NCI-H748 (cell line): ENCODE measurements around the gene IFNAR1.
"Not testable (repeated sequence)": the region's sequence is repeated elsewhere in the genome, so short reads cannot be mapped to it uniquely, and the experiment has no call there.

Source experiments
- DNase-seq: peaks from one replicate; lab custom pipeline; 2025; ENCODE audit not compliant: unreplicated experiment; lab: John Stamatoyannopoulos, UW

The IFNAR1 gene

DNA sequence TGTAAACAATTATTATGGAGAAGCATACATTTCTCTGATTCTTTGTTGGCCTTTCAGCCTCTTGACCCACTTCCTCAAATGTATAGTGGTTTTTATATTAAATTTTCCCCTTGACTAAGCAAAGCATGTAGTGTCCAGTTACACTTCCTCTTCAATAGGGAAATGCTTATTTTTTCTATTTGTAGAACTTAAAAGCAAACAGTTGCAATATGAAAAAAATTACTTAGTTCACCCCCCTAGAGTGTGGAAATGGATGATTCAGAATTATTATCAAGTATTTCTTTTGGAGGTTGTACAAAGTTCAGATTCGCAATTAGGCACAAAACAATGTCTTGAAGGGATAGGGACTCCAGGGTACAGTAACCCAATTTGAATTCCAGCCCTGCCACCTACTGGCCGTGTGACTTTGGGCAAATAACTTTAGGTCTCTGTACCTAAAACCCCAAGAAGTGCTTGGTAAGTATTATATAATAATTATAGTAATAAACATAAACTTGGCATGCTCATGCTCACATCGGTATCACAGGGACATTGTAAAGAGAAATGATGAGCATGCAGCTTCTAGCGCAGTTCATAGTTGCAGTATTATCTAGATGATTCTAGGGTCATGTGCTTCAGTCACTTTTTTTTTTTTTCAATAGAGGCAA is 49.8 kb downstream of the IFNAR1 start:
- peak; percentile 40 for DNase-seq

DNA sequence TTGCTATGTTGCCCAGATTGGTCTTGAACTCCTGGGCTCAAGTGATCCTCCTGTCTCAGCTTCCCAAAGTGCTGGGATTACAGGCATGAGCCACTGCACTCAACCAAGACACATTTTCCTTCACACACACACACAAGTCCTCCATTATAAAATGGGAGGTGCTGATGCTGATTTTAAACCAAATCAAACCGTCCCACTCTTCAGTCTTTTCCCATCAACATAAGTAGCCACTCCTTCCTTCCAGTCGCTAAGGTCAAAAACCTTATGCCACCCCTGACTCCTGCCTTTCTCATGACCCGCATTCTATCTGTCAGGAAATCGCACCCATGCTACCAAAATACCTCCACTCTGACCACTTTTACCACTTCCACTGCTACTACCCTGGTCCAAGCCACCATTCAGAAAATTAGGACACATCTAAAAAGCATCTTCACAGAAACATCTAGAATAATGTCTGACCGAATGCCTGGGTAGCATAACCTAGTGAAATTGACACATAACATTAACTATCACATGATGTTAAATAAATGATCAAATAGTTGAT is 50.4 kb downstream of the IFNAR1 start:
- DNase-seq: no peak

DNA sequence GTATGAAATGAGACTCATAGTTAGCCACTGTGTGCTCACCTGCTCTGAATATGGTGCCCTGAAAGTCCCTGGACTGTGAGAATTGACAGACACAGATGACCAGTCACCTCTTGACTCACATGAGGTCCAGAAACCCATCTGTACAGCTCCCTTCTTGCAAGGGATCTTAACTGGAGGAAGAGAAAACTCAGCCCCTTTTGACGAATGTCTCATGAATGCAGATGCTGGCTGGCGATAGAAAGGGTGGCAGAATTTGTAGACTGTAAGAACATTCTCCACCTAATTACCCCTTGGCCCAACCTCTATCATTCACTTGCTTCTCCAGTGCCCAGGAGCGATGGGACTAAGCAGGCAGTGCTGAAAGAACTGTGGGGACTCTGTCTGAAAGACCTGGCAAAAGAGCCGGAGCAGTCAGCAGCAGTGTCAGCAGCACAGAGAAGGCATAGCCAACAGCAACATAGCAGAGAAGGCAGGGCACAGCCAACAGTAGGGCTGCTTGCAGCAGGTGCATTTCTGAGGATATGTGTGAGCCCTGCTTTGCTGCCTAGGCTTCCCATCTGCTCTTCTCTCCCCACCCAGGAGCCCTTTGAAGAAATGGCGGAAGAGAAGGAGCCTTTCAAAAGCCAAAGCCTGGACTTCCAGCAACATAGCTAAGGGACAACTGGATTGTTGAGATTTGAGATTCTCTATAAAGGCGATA is 52.6 kb downstream of the IFNAR1 start:
- DNase-seq: no peak

DNA sequence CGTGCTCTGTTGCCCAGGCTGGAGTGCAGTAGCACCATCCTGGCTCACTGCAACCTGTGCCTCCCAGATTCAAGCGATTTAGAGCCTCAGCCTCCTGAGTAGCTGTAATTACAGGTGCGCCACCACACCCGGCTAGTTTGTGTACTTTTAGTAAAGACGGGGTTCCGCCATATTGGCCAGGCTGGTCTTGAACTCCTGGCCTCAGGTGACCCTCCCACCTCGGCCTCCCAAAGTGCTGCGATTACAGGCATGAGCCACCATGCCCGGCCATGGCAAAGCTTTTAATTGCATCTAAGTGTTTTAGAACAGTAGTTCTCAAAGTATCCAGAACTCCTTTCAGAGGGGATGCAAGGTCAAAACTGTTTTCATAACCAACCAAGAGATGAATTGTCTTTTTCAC is 53.3 kb downstream of the IFNAR1 start:
- no peak for DNase-seq

DNA sequence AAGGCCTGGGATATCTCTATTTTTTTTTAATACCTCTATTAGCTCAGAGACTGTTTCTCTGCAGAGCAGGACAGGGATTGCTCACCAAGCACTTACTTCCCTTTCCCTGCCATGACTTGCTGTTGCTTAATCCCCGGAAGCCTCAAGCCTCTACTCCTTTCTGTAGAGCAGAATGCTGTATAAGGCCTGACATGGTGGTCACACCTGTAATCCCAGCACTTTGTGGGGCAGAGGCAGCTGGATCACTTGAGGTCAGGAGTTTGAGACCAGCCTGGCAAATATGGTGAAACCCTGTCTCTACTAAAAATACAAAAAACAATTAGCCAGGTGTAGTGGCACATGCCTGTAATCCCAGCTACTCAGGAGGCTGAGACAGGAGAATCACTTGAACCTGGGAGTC is 55.2 kb downstream of the IFNAR1 start:
- DNase-seq: not testable (repeated sequence)

DNA sequence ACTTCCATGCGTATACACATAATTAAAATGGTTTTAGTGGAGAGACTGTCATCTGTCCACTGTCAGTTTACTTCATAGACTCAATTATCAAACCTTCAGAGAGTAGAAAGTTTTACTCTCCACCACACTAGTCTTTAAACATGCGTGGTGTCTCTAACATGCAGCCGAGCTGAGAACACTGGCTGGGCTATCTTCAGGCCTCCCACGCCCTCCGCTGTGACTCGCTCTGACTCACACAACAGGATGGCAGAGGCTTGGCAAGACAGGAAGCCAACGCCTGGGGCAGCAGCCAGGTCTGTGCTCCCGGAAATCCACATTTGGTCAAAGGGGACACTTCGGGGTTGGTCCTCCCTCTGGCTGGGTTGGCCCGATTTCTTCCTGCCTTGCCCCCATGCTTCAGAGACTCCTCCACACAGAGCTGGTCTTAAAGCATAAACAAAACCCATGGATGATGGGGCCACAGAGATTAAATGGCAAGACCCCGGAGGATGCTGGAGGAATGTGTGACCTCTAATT is 55.8 kb downstream of the IFNAR1 start:
- no peak for DNase-seq

DNA sequence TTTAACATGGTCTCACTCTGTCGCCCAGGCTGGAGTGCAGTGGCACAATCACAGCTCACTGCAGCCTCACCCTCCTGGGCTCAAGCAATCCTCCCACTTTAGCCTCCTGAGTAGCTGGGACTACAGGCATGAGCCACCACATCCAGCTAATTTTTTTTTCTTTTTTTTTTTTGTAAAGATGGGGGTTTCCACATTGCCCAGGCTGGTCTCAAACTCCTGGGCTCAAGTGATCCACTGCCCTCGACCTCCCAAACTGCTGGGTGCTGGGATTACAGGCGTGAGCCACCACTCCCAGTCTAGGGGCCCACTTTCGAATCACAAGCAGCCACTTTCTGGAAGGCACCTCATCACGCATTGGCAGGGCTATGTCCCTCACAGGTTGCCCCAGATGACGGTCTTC is 56.6 kb downstream of the IFNAR1 start:
- not testable (repeated sequence) for DNase-seq

DNA sequence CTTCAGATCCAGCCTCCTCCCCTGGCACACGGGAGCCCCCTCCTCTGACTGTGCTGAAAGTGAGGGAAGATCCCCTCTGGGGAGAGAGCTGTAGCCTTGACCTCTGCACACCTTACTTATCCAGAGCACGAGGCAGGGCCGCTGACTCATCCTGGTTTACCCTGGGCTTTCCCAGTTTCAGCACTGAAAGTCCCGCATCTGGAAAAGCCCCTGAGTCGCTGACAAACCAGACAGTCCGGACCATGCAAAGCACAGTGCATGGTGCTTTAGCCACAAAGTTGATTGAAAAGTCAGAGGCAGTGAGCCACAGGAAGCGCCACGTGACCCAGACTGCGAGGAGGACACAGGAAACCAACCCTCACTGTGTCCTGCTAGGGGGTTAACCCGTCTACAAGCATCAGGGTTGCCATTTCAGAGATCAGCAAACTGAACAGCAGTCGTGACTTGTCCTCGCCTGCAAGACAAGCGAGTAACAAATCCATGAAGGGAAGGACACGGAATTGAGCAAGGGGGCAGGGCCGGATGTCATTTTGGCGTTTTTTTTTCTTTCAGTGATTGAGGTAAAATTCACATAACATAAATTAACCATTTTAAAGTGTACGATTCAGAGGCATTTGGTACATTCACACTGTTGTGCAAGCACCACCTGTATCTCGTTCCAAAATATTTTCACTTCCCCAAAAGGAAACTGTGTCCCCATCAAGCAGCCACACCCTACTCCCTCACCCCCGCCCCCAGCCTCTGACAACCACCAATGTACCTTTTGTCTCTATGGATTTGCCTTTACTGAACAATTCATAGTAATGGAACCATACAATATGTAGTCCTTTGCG is 58.5 kb downstream of the IFNAR1 start:
- DNase-seq: no peak

DNA sequence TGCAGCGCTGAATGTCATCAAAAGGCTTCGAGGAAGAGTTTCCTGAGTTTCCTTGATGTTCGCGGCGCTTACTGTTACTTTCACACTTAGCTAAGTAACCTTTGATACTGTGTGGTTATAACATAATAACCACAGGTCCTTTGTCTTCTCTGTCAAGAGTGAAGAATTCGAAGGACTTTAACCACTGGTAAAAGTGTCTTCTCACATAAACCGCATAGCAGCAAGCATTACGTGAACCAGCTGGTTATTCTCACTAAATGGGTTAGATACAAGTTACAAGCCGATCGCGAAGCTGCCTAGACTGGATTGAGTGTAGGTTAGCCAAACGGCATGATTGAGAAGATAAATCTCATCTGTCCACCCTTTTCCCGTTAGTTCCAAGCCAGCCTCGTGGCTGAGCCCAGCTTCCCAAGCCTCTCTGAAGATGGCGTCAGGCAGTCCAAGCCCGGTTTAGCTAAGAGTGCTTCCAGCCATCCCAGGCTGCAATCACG is 60.1 kb downstream of the IFNAR1 start:
- DNase-seq: no peak

DNA sequence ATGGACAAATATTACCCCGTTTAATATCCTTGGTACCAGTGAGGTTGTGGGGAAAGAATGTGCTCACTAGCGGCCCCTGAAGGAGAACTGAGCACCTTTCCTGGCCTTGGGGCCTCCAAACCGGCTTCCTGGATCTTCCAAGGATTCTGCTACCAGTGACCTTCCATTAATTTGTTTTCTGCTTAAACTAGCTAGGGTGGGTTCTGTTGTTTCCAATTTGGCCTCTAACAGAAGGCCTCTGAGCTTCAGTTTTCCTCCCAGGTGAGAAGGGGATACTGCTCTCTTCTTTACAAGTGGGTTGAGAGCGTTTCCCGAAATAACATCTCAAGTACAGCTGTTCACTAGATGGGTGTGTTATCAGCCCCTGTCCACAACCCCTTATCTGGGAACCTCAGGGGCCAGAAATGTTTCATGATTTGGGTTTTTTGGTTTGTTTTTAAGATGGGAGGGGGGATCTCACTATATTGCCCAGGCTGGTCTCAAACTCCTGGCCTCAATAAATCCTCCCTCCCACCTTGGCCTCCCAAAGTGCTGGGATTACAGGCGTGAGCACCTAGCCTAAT is 61.5 kb downstream of the IFNAR1 start:
- no peak for DNase-seq

DNA sequence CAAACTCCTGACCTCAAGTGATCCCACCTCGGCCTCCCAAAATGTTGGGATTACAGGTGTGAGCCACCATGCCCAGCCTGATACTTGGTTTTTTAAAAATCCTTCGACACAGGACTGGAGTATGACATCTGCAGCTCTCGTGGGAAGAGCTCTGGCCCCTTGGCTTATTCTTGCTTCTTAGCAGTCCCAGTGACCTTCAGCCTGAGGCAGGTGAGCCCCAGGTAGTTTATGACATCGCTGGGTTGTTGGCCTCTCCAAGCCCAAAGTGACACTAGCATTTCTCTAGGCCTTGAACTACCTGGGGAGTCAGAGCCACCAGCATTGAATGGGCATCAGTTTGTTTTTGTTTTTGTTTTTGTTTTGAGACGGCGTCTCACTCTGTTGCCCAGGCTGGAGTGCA is 62.5 kb downstream of the IFNAR1 start:
- DNase-seq: no peak

DNA sequence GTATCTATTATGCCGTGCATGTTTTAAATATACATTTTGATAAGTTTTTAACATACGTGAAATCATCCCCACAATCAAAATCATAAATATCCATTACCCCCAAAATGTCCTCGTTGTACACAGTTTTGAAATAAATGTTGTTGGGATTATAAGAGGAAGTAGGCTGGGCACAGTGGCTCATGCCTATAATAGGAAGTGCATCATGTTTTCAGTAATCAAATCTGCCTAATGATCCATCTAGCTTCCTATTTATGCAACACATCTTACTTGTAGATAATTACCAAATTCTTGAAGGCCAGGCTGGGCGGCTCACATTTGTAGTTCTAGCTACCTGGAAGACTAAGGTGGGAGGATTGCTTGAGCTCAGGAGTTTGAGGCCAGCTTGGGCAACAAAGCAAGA is 63.4 kb downstream of the IFNAR1 start:
- no peak for DNase-seq

DNA sequence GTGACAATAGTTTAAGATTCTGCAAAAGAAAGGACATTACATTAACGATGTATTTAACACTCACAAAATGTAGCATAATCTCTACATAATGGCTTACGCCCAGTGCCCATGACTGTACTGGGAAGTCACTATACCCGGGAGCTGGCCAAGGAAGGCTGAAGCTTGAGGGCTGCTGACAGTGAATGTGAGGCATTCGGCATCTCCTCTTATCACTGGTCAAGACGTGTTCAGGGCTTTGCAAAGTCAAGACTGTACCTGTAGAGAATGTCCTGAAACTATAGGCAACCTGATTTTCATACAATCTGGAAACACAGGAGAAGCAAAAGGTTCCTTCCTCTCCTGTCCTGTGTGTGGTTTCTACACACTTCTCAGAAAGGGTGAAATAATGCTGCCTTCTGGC is 65.7 kb downstream of the IFNAR1 start:
- DNase-seq: no peak

DNA sequence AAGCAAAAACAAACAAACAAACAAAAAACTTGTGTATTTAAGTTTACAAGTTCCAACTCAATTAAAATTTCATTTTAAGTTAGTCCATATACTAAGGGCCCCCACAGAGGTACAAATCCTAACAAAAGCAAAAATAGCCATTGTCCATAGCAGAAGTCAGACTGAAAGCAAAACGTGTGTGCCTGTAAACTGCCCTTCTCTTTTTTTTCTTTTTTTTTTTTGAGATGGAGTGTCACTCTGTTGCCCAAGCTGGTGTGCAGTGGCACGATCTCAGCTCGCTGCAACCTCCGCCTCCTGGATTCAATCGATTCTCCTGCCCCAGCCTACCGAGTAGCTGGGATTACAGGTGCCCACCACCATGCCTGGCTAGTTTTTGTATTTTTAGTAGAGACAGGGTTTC is 66.9 kb downstream of the IFNAR1 start:
- DNase-seq: no peak

DNA sequence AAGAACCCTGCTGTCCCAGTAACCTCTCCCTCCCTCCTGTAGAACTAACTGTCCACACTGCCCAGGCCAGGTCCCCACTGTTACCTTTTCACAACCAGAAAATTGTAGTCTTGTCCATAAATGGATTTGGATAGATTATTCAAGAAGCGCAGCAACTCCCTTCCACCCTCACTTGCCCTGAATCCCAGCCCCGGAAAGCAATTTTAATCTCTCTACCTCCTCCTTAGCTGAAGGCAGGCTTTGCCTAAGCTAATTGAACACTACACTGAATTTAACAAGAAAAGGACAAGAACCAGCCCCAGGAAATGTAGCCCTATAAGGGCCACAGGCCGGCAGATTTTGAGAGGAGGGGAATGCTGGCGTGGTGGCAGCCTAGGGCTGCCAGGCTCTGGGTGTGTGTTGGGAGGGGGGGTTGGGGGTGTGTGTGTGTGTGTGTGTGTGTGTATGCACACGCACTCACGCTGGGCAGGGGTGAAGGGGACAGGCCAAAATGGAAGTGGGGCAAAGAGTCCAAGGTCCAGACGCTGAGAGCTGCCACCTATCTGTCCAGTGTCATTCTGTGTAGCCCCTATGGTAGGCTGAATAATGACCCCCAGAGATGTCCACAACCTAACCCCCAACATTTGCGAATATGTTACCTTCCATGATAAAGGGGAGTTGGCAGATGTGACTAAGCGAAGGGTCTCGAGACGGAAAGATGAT is 67.7 kb downstream of the IFNAR1 start:
- DNase-seq: no peak

DNA sequence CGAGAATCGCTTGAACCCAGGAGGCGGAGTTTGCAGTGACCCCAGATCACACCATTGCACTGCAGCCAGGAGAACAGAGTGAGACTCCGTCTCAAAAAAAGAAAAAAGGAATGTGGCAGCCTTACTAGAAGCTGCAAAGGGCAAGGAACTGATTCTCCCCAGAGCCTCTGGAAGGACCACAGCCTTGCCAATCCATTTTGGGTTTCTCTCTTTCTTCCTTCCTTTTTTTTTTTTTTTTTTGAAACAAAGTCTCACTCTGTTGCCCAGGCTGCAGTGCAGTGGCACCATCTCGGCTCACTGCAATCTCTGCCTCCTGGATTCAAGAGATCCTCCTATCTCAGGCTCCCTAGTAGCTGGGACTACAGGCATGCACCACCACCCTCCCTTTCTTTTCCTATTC is 68.6 kb downstream of the IFNAR1 start:
- DNase-seq: no peak

DNA sequence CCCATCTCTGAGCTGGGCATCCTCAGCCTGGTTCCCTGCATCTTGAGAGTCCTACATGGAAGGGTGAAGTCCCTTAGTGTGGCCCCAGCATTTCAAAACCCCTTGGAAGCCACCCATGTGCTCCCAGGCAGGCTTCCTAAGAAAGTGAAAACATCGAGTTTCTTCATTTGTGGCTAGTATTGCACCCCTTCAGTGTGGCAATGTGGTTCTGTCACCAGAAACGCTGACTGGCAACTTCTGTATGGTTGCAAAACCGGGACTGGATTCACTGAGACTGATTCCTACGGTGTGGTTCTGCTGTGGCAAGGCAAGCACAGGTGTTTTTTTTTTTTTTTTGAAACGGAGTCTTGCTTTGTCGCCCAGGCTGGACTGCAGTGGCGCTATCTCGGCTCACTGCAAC is 69.5 kb downstream of the IFNAR1 start:
- no peak for DNase-seq

DNA sequence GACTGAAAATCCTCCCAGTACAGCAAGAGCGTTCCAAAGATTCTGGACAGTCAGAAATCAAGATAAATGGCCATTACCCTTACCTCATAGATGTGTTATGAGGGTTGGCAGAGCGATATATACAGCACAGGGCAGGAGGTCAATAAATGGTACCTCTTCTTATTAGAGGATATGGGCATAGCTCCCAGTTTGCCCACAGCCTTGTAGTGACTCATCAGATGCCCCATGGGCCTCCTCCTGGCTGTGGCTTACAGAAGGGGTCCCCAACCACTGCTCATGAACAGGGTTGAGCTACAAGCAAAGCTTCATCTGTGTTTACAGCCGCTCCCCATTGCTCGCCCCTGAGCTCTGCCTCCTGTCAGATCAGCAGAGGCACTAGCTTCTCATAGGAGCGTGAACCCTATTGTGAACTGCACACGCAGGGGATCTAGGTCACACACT is 71.1 kb downstream of the IFNAR1 start:
- no peak for DNase-seq

DNA sequence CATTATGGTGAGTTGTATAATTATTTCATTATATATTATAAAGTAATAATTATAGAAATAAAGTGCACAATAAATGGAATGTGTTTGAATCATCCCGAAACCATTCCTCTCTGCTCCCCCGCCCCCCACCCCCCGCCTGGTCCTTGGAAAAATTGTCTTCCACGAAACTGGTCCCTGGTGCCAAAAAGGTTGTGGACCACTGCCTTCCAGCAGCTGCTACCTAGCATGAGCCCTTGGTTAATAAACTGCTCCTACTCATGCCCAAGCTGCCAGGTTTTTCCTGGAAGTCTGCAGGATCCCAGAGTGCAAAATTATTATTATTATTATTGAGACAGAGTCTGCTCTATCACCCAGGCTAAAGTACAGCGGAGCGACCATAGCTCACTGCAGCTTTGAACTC is 71.7 kb downstream of the IFNAR1 start:
- no peak for DNase-seq

DNA sequence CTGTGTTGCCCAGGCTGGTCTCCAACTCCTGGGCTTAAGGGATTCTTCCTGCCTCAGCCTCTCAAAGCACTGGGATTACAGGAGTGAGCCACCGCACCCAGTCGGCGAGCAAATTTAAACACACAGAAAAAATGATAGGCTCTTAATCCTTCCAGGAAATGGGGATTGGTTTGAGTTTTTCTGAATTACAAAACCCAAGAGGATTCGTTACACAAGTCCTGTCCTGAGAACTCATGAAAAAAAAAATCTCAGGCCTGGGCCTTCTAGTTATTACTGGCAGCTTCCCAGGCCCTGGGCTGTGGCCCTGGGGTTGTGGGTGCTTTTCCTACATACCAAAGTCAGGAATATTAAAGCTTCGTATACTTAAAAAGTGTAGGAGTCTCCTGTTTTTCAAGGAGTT is 72.2 kb downstream of the IFNAR1 start:
- no peak for DNase-seq
